Measurements from ENCODE around the gene PDF. TPM values are rescaled to one million over a fixed set of nuclear protein-coding genes. Genes with fewer than 3 reads are reported as not detected.

Gene PDF
- total and polyA plus RNA-seq, 2 of the 13 experiments (the other 11 are each of a cell fraction or from before 2014, with no cell fraction given): 12.4 to 48.8 TPM

GRCh38 chr16:69326172-69326873, 4.1 kb downstream of the PDF start (continued):
- peak; percentile 59 for TF ChIP-seq ZNF609 (CRISPR knock-in tag; IDR thresholded peaks at IDR 0.05; ENCODE audit: borderline replicate concordance)
- TF ChIP-seq ZNF235 (CRISPR knock-in tag; IDR thresholded peaks at IDR 0.05; ENCODE audit: borderline replicate concordance): no peak
- peak; percentile 56; the same call in 1 of the 2 replicates for TF ChIP-seq ZSCAN9 (CRISPR knock-in tag; IDR thresholded peaks at IDR 0.05; ENCODE audit: borderline replicate concordance)
- TF ChIP-seq ZBTB44 (CRISPR knock-in tag; IDR thresholded peaks at IDR 0.05): no peak
- TF ChIP-seq YY1 (IDR thresholded peaks at IDR 0.05; ENCODE audit: insufficient read depth, insufficient replicate concordance, low read depth, low read length): peak; percentile 58
- no peak for TF ChIP-seq PHF5A (CRISPR knock-in tag; IDR thresholded peaks at IDR 0.05; ENCODE audit: low read depth, unreplicated experiment)
- TF ChIP-seq ZFYVE20 (CRISPR knock-in tag; IDR thresholded peaks at IDR 0.05; ENCODE audit: borderline replicate concordance, low read depth): no peak
- 0 out of 2 replicates have a peak, but pooled peaks have one; percentile 43 for TF ChIP-seq ZNF772 (CRISPR knock-in tag; IDR thresholded peaks at IDR 0.05)
- no peak for TF ChIP-seq THAP9 (CRISPR knock-in tag; IDR thresholded peaks at IDR 0.05; ENCODE audit: borderline replicate concordance)
- TF ChIP-seq ZSCAN20 (CRISPR knock-in tag; IDR thresholded peaks at IDR 0.05; ENCODE audit: borderline replicate concordance): no peak
- TF ChIP-seq FOXP4 (CRISPR knock-in tag; IDR thresholded peaks at IDR 0.05): peak; percentile 50; the same call in 1 of the 2 replicates
- TF ChIP-seq, protein P1, sequence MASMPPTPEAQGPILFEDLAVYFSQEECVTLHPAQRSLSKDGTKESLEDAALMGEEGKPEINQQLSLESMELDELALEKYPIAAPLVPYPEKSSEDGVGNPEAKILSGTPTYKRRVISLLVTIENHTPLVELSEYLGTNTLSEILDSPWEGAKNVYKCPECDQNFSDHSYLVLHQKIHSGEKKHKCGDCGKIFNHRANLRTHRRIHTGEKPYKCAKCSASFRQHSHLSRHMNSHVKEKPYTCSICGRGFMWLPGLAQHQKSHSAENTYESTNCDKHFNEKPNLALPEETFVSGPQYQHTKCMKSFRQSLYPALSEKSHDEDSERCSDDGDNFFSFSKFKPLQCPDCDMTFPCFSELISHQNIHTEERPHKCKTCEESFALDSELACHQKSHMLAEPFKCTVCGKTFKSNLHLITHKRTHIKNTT (CRISPR knock-in tag; IDR thresholded peaks at IDR 0.05): no peak
- peak; percentile 92 for TF ChIP-seq ZNF430 (CRISPR knock-in tag; IDR thresholded peaks at IDR 0.05)
